Measurements from ENCODE around the gene SKA2.

- TF ChIP-seq CTCF (IDR thresholded peaks at IDR 0.05) (no peak), POLR2A (IDR thresholded peaks at IDR 0.05) (no peak)
Observed at GRCh38 chr17:59084154-59084553, 70.8 kb downstream of the SKA2 start.

All from tibial nerve (tissue), 3 donors.